HEK293 (cell line): ENCODE results near the gene MDN1.

Source experiments
- CTCF ChIA-PET: fragments of 350-600 bp; formaldehyde crosslinking; extraction: SDS; loops from one replicate; lab custom pipeline; 2021; ENCODE audit warnings: antibody characterized with exemption; lab: Yijun Ruan, JAX
- POLR2A ChIA-PET: fragments of 300-600 bp; formaldehyde crosslinking; extraction: SDS; loops from one replicate; lab custom pipeline; 2020; ENCODE audit warnings: antibody characterized with exemption, inconsistent platforms; lab: Yijun Ruan, JAX
- H3K27ac ChIP-seq: fragments of 200-500 bp; sonication (Bioruptor generic); 2 replicates; pipeline ENCODE4 v1.5.1; 2014; ENCODE audit warnings: low read depth, low read length, control low read depth, inconsistent platforms; ENCODE audit errors: extremely low read depth
- H3K36me3 ChIP-seq, 2 experiments: fragments of 200-500 bp in 1 of 2; sonication (Bioruptor generic) in 1 of 2; 1 replicate in 1 of 2; 2 replicates in 1 of 2; pipeline ENCODE4 v1.5.1; 2014 to 2017; ENCODE audit warnings: inconsistent platforms in 2 of 2, low read length in 2 of 2; ENCODE audit not compliant: control insufficient read depth in 2 of 2, insufficient read depth in 1 of 2
- H3K4me1 ChIP-seq: fragments of 200-500 bp; sonication (Bioruptor generic); 2 replicates; pipeline ENCODE4 v1.5.1; 2014; ENCODE audit warnings: mild to moderate bottlenecking, low read length, inconsistent platforms; ENCODE audit not compliant: control insufficient read depth, insufficient read depth
- H3K4me3 ChIP-seq: 2 replicates; pipeline ENCODE4 v1.5.1; 2011; ENCODE audit warnings: low read depth, mild to moderate bottlenecking, control low read depth, low read length, moderate library complexity
- H3K9me3 ChIP-seq: fragments of 200-500 bp; sonication (Bioruptor generic); 2 replicates; pipeline ENCODE4 v1.5.1; 2014; ENCODE audit warnings: low read depth, low read length, inconsistent platforms; ENCODE audit not compliant: control insufficient read depth, insufficient read depth
- FEZF1 ChIP-seq: fragments of 450-650 bp; formaldehyde crosslinking; IDR thresholded peaks from 2 replicates; pipeline ENCODE4 v1.5.1; 2016; ENCODE audit warnings: missing biosample characterization, missing genetic modification characterization
- GLIS1 ChIP-seq: fragments of 450-650 bp; formaldehyde crosslinking; IDR thresholded peaks from 2 replicates; pipeline ENCODE4 v1.5.1; 2016; ENCODE audit warnings: missing biosample characterization, missing genetic modification characterization
- IKZF3 ChIP-seq: fragments of 450-650 bp; IDR thresholded peaks from 2 replicates; pipeline ENCODE4 v1.5.0; 2018; ENCODE audit warnings: missing biosample characterization, mild to moderate bottlenecking, missing genetic modification characterization, moderate library complexity
- KLF8 ChIP-seq: fragments of 450-650 bp; formaldehyde crosslinking; IDR thresholded peaks from 2 replicates; pipeline ENCODE4 v1.5.1; 2016; ENCODE audit warnings: missing biosample characterization, missing genetic modification characterization
- MZF1 ChIP-seq: fragments of 450-650 bp; formaldehyde crosslinking; IDR thresholded peaks from 2 replicates; pipeline ENCODE4 v1.5.1; 2017; ENCODE audit warnings: missing biosample characterization, missing genetic modification characterization, borderline replicate concordance
- OSR2 ChIP-seq: fragments of 450-650 bp; formaldehyde crosslinking; IDR thresholded peaks from 2 replicates; pipeline ENCODE4 v1.5.1; 2016; ENCODE audit warnings: missing biosample characterization, missing genetic modification characterization
- PRDM2 ChIP-seq: fragments of 450-650 bp; formaldehyde crosslinking; IDR thresholded peaks from 2 replicates; pipeline ENCODE4 v1.5.1; 2016; ENCODE audit warnings: missing biosample characterization, missing genetic modification characterization, borderline replicate concordance
- PRDM6 ChIP-seq: fragments of 450-650 bp; formaldehyde crosslinking; IDR thresholded peaks from 2 replicates; pipeline ENCODE4 v1.5.1; 2017; ENCODE audit warnings: missing biosample characterization, missing genetic modification characterization
- SCRT2 ChIP-seq: fragments of 450-650 bp; formaldehyde crosslinking; IDR thresholded peaks from 2 replicates; pipeline ENCODE4 v1.5.1; 2016; ENCODE audit warnings: missing biosample characterization, missing genetic modification characterization
- TRIM28 ChIP-seq: IDR thresholded peaks from 2 replicates; pipeline ENCODE4 v1.6.1; 2011; ENCODE audit warnings: low read length, control low read depth, borderline replicate concordance
- YY1 ChIP-seq: fragments of 450-650 bp; formaldehyde crosslinking; IDR thresholded peaks from 2 replicates; pipeline ENCODE4 v1.5.1; 2018; ENCODE audit warnings: missing biosample characterization, missing genetic modification characterization
- ZBTB17 ChIP-seq: fragments of 450-650 bp; formaldehyde crosslinking; IDR thresholded peaks from 2 replicates; pipeline ENCODE4 v1.5.1; 2016; ENCODE audit warnings: missing biosample characterization, missing genetic modification characterization
- ZBTB48 ChIP-seq: fragments of 450-650 bp; formaldehyde crosslinking; IDR thresholded peaks from 2 replicates; pipeline ENCODE4 v1.5.1; 2016; ENCODE audit warnings: missing biosample characterization, missing genetic modification characterization
- ZEB2 ChIP-seq: fragments of 450-650 bp; formaldehyde crosslinking; IDR thresholded peaks from 2 replicates; pipeline ENCODE4 v1.5.1; 2016; ENCODE audit warnings: missing biosample characterization, missing genetic modification characterization
- ZIC2 ChIP-seq: fragments of 450-650 bp; formaldehyde crosslinking; IDR thresholded peaks from 2 replicates; pipeline ENCODE4 v1.5.1; 2016; ENCODE audit warnings: missing biosample characterization, missing genetic modification characterization
- ZNF146 ChIP-seq: fragments of 450-650 bp; formaldehyde crosslinking; IDR thresholded peaks from 2 replicates; pipeline ENCODE4 v1.5.1; 2016; ENCODE audit warnings: missing biosample characterization, missing genetic modification characterization
- ZNF19 ChIP-seq: fragments of 450-650 bp; formaldehyde crosslinking; IDR thresholded peaks from 2 replicates; pipeline ENCODE4; 2016; ENCODE audit warnings: missing biosample characterization, missing genetic modification characterization, low read depth
- ZNF24 ChIP-seq: fragments of 450-650 bp; formaldehyde crosslinking; IDR thresholded peaks from 2 replicates; pipeline ENCODE4 v1.5.1; 2016; ENCODE audit warnings: missing biosample characterization, missing genetic modification characterization
- ZNF266 ChIP-seq: fragments of 450-650 bp; formaldehyde crosslinking; IDR thresholded peaks from 2 replicates; pipeline ENCODE4 v1.5.1; 2016; ENCODE audit warnings: missing biosample characterization, missing genetic modification characterization, low read depth
- ZNF354C ChIP-seq: fragments of 450-650 bp; formaldehyde crosslinking; IDR thresholded peaks from 2 replicates; pipeline ENCODE4 v1.5.1; 2016; ENCODE audit warnings: missing biosample characterization, missing genetic modification characterization, low read depth, borderline replicate concordance
- ZNF366 ChIP-seq: fragments of 450-650 bp; formaldehyde crosslinking; conservative IDR thresholded peaks from 2 replicates; pipeline ENCODE4 v1.5.1; 2016; ENCODE audit warnings: missing biosample characterization, missing genetic modification characterization
- ZNF394 ChIP-seq: fragments of 450-650 bp; formaldehyde crosslinking; IDR thresholded peaks from 2 replicates; pipeline ENCODE4 v1.5.1; 2016; ENCODE audit warnings: missing biosample characterization, missing genetic modification characterization, mild to moderate bottlenecking, moderate library complexity, borderline replicate concordance
- ZNF48 ChIP-seq: fragments of 450-650 bp; formaldehyde crosslinking; IDR thresholded peaks from 2 replicates; pipeline ENCODE4 v1.5.1; 2016; ENCODE audit warnings: missing biosample characterization, missing genetic modification characterization
- ZNF510 ChIP-seq: fragments of 450-650 bp; formaldehyde crosslinking; IDR thresholded peaks from 2 replicates; pipeline ENCODE4 v1.5.1; 2018; ENCODE audit warnings: mild to moderate bottlenecking, missing genetic modification characterization, missing biosample characterization; ENCODE audit not compliant: insufficient replicate concordance
- ZNF544 ChIP-seq: fragments of 450-650 bp; formaldehyde crosslinking; IDR thresholded peaks from 2 replicates; pipeline ENCODE4 v1.5.0; 2017; ENCODE audit warnings: missing biosample characterization, missing genetic modification characterization
- ZNF560 ChIP-seq: fragments of 450-650 bp; formaldehyde crosslinking; IDR thresholded peaks from 2 replicates; pipeline ENCODE4 v1.5.1; 2017; ENCODE audit warnings: missing biosample characterization, missing genetic modification characterization, borderline replicate concordance
- ZNF571 ChIP-seq: fragments of 450-650 bp; formaldehyde crosslinking; IDR thresholded peaks from 2 replicates; pipeline ENCODE4 v1.5.0; 2017; ENCODE audit warnings: missing biosample characterization, missing genetic modification characterization
- ZNF600 ChIP-seq: fragments of 450-650 bp; formaldehyde crosslinking; IDR thresholded peaks from 2 replicates; pipeline ENCODE4 v1.5.1; 2016; ENCODE audit warnings: missing biosample characterization, missing genetic modification characterization
- ZNF629 ChIP-seq: fragments of 450-650 bp; formaldehyde crosslinking; IDR thresholded peaks from 2 replicates; pipeline ENCODE4 v1.5.1; 2017; ENCODE audit warnings: missing biosample characterization, missing genetic modification characterization
- ZNF660 ChIP-seq: fragments of 450-650 bp; IDR thresholded peaks from 2 replicates; pipeline ENCODE4 v1.5.1; 2018; ENCODE audit warnings: missing biosample characterization, mild to moderate bottlenecking, missing genetic modification characterization
- ZNF707 ChIP-seq: fragments of 450-650 bp; formaldehyde crosslinking; IDR thresholded peaks from 2 replicates; pipeline ENCODE4 v1.5.1; 2016; ENCODE audit warnings: missing biosample characterization, missing genetic modification characterization

MDN1 gene

GRCh38 chr6:89689732-89690131, 129.9 kb downstream of the MDN1 start:
- ChIA-PET POLR2A (no interaction called here), CTCF (no interaction called here)
- H3K9me3 ChIP-seq: no peaks in the 10 kb centered on the region
- peaks cover 16 to 82% of the 10 kb centered on the region in 2 experiments for H3K36me3 ChIP-seq
- TF ChIP-seq OSR2 (tag by site-specific recombination) (peak; percentile 74), ZNF19 (tag by site-specific recombination) (no peak), FEZF1 (tag by site-specific recombination) (peak; percentile 22; the same call in 1 of the 2 replicates), IKZF3 (0 out of 2 replicates have a peak, but pooled peaks have one; percentile 21), ZNF24 (tag by site-specific recombination) (0 out of 2 replicates have a peak, but pooled peaks have one; percentile 53), ZNF707 (tag by site-specific recombination) (no peak), GLIS1 (tag by site-specific recombination) (peak; percentile 57; the same call in 1 of the 2 replicates), ZNF354C (no peak), ZNF394 (peak; percentile 32; the same call in 1 of the 2 replicates), ZNF629 (tag by site-specific recombination) (peak; percentile 69; the same call in 1 of the 2 replicates), YY1 (tag by site-specific recombination) (no peak), ZNF660 (tag by site-specific recombination) (peak; percentile 48; the same call in 1 of the 2 replicates), TRIM28 (peak; percentile 80; the same call in 1 of the 2 replicates), ZNF600 (tag by site-specific recombination) (peak; percentile 80), SCRT2 (tag by site-specific recombination) (peak; percentile 90), ZNF571 (tag by site-specific recombination) (no peak), PRDM6 (tag by site-specific recombination) (peak; percentile 43; the same call in 1 of the 2 replicates), ZNF366 (tag by site-specific recombination) (0 out of 2 replicates have a peak, but pooled peaks have one; percentile 13), ZIC2 (tag by site-specific recombination) (peak; percentile 66), ZBTB17 (tag by site-specific recombination) (peak; percentile 99), ZEB2 (tag by site-specific recombination) (peak; percentile 66; the same call in 1 of the 2 replicates)
- H3K4me3 ChIP-seq: no peak overlapping the region
- no peak overlapping the region for H3K27ac ChIP-seq
- H3K4me1 ChIP-seq: no peaks in the 10 kb centered on the region

DNA sequence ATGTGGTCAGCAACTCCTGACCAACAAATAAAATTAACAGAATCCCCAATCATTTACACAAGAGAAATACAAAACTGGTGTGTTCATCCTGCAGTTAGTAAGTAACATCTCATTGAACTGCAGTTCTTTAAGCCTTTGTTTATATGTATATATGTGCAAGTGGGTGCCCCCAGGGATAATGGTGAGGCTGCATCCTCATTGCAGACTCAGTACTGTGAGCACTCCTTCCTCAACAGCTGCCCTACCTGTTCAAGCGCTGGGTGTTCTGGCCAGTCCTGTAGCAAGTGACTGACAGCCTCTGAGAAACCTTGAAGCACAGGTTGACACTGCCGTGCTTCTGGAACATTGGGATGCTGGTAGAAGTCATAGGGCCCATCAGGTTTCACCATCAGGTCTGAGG, 131.3 kb downstream of the MDN1 start:
- H3K36me3 ChIP-seq: peaks cover 16 to 82% of the 10 kb centered on the region in 2 experiments
- no peaks in the 10 kb centered on the region for H3K4me1 ChIP-seq
- H3K9me3 ChIP-seq: no peaks in the 10 kb centered on the region
- no peak overlapping the region for H3K4me3 ChIP-seq
- ChIA-PET CTCF (interaction anchor here (0.5 kb wide), 1 partner anchor 11 kb away, joined by 3 read pairs; no protein-coding TSS in a partner anchor), POLR2A (no interaction called here)
- no peak for TF ChIP-seq ZNF544 (tag by site-specific recombination)
- no peak for TF ChIP-seq PRDM2 (tag by site-specific recombination)
- TF ChIP-seq ZNF48 (tag by site-specific recombination): no peak
- no peak for TF ChIP-seq ZNF560
- TF ChIP-seq KLF8 (tag by site-specific recombination): no peak
- no peak for TF ChIP-seq MZF1 (tag by site-specific recombination)
- TF ChIP-seq ZBTB48: no peak
- TF ChIP-seq ZNF266 (tag by site-specific recombination): no peak
- no peak for TF ChIP-seq ZNF146
- TF ChIP-seq ZNF510 (tag by site-specific recombination): no peak
- no peak overlapping the region for H3K27ac ChIP-seq
